ENCODE data around the gene ST6GALNAC6. TPM values are rescaled to one million over a fixed set of nuclear protein-coding genes. Genes with fewer than 3 reads are reported as not detected.

Gene ST6GALNAC6
- total and polyA plus RNA-seq, 10 of the 15 experiments (the other 5 are each of a cell fraction or from before 2014, with no cell fraction given) = 0.40 to 27.0 (median 16.8) TPM

DNA sequence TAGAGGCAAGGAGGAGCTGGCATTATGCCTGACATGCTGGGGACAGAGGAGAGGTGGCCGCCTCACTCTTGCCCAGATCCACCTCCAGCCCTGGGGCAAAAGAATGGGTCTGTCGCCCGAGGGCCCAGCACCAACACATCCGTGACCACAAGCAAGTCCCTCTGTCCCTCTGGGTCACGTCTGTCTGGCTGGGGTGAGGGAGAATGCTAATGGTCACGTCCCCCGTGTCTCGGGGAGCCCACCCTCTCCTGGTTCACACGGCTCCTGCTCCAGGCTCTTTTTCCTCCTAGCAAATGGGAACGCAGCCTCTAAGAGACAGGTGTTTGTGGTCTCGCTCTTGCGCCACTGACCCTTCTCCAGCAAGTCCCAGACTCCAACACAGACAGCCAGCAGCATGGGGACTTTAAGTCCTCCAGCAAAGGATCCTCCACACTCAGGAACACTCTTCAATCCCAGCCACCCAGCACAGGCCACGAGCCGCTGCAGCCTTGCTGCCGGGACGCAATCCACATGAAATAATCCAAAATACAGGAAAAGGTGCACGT, 49.0 kb downstream of the ST6GALNAC6 start (continued):
- TF ChIP-seq, protein P1, sequence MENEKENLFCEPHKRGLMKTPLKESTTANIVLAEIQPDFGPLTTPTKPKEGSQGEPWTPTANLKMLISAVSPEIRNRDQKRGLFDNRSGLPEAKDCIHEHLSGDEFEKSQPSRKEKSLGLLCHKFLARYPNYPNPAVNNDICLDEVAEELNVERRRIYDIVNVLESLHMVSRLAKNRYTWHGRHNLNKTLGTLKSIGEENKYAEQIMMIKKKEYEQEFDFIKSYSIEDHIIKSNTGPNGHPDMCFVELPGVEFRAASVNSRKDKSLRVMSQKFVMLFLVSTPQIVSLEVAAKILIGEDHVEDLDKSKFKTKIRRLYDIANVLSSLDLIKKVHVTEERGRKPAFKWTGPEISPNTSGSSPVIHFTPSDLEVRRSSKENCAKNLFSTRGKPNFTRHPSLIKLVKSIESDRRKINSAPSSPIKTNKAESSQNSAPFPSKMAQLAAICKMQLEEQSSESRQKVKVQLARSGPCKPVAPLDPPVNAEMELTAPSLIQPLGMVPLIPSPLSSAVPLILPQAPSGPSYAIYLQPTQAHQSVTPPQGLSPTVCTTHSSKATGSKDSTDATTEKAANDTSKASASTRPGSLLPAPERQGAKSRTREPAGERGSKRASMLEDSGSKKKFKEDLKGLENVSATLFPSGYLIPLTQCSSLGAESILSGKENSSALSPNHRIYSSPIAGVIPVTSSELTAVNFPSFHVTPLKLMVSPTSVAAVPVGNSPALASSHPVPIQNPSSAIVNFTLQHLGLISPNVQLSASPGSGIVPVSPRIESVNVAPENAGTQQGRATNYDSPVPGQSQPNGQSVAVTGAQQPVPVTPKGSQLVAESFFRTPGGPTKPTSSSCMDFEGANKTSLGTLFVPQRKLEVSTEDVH (IDR thresholded peaks at IDR 0.05; ENCODE audit: low read depth, partially characterized antibody) = no peak
- TF ChIP-seq SIX5 (IDR thresholded peaks at IDR 0.05; ENCODE audit: low read depth, low read length, severe bottlenecking) = no peak
- TF ChIP-seq, protein P2, sequence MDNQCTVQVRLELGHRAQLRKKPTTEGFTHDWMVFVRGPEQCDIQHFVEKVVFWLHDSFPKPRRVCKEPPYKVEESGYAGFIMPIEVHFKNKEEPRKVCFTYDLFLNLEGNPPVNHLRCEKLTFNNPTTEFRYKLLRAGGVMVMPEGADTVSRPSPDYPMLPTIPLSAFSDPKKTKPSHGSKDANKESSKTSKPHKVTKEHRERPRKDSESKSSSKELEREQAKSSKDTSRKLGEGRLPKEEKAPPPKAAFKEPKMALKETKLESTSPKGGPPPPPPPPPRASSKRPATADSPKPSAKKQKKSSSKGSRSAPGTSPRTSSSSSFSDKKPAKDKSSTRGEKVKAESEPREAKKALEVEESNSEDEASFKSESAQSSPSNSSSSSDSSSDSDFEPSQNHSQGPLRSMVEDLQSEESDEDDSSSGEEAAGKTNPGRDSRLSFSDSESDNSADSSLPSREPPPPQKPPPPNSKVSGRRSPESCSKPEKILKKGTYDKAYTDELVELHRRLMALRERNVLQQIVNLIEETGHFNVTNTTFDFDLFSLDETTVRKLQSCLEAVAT (IDR thresholded peaks at IDR 0.05) = no peak

DNA sequence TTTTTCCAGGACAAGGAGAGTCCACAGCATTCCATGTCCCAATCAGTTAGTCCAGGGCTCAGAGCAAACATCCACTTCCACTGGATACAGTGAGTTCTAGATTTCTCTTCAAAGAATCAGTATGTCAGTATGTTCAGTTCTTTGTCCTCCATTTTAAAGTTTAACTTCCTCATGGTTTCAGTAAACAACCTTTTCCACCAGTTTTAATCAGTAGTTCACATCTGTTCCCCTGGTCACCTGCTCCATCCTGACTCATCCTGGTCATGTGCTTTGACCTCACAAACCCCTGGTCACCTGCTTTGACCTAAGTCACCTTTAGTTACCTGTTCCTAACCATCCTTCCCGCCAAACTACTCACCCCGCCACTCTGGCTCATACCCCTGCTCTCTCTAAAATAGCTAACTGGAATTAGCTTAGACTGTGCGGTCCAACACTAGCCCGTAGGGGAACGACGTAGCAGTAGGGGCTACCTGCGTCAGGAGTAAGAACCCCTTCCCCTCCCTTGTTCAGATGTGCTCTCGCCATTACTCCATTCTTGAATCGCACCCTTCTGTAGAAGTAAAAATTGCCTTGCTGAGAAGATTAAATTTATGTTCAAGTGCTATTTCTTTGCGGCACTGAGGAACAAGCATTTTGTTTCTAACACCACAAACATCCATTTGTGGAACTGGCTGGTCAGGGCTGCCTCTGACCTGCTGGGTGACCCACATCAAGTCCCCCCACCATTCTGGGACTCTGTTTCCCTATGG, 50.5 kb downstream of the ST6GALNAC6 start:
- Histone ChIP-seq H3K27me3 (replicated peaks in 1 of 2; ENCODE audit: control insufficient read depth in 2 of 2, insufficient read depth in 2 of 2, low read length in 1 of 2) (no peaks in the 10 kb centered on the region), H3K27ac (ENCODE audit: control insufficient read depth, insufficient read depth) (no peak overlapping the region), H3K4me1 (ENCODE audit: control insufficient read depth, insufficient read depth, low read length) (peaks cover 6% of the 10 kb centered on the region), H4K20me1 (ENCODE audit: control insufficient read depth, insufficient read depth) (no peaks in the 10 kb centered on the region), H2AFZ (ENCODE audit: control insufficient read depth, low read depth, low read length) (no peak overlapping the region), H3K36me3 (ENCODE audit: control insufficient read depth in 2 of 2, insufficient read depth in 2 of 2, low read length in 1 of 2) (no peaks in the 10 kb centered on the region), H3K4me2 (ENCODE audit: control insufficient read depth, insufficient read depth) (no peak overlapping the region), H3K9ac (ENCODE audit: control insufficient read depth, insufficient read depth, low read length) (no peak overlapping the region), H3K4me3 (no peak overlapping the region), H3K79me2 (ENCODE audit: control insufficient read depth, insufficient read depth, low read length) (peaks cover 6% of the 10 kb centered on the region), H3K9me3 (replicated peaks; ENCODE audit: control insufficient read depth, insufficient read depth, low read length) (peaks cover 3% of the 10 kb centered on the region; the same call in 2 of the 3 replicates)
- in situ Hi-C loops (cut with MboI) = no loop called here
- 77% methylated on average over 10 of the region's 10 CpGs for WGBS (ENCODE audit: insufficient coverage, insufficient replicate concordance, low lambda C conversion rate, missing lambda C conversion rate)
- SMC1A ChIA-PET (ENCODE audit: uncharacterized antibody, unreplicated experiment) = no interaction called here
- no TSS peak for BruUV-seq (replicated peaks)
- POLR2A ChIA-PET = no interaction called here
- intact Hi-C loops (cut with micrococcal nuclease; ENCODE audit: unreplicated experiment) = no loop called here
- FAIRE-seq (no peak), ATAC-seq (no peak), DNase-seq (ENCODE audit: low read depth, low spot score) (no peak)
- RAD21 ChIA-PET (ENCODE audit: unreplicated experiment) = no interaction called here
- CTCF ChIA-PET = no interaction called here
- TF ChIP-seq, protein P3, sequence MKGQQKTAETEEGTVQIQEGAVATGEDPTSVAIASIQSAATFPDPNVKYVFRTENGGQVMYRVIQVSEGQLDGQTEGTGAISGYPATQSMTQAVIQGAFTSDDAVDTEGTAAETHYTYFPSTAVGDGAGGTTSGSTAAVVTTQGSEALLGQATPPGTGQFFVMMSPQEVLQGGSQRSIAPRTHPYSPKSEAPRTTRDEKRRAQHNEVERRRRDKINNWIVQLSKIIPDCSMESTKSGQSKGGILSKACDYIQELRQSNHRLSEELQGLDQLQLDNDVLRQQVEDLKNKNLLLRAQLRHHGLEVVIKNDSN (IDR thresholded peaks at IDR 0.05; ENCODE audit: borderline replicate concordance, extremely low read length, insufficient read depth, low read depth, low read length) = no peak
- no peak for TF ChIP-seq TBL1XR1 (IDR thresholded peaks at IDR 0.05; ENCODE audit: low read depth, low read length)
- no peak for TF ChIP-seq ZSCAN29 (IDR thresholded peaks at IDR 0.05)
- no peak for TF ChIP-seq KDM1A (IDR thresholded peaks at IDR 0.05; ENCODE audit: borderline replicate concordance)
- TF ChIP-seq TAF1 (IDR thresholded peaks at IDR 0.05; ENCODE audit: borderline replicate concordance, low read depth, low read length) = no peak
- TF ChIP-seq NR2C2 (IDR thresholded peaks at IDR 0.05; ENCODE audit: borderline replicate concordance, control insufficient read depth, insufficient read length, low read depth) = no peak
- no peak for TF ChIP-seq CBFB (IDR thresholded peaks at IDR 0.05; ENCODE audit: low read depth)
- TF ChIP-seq, protein P4, sequence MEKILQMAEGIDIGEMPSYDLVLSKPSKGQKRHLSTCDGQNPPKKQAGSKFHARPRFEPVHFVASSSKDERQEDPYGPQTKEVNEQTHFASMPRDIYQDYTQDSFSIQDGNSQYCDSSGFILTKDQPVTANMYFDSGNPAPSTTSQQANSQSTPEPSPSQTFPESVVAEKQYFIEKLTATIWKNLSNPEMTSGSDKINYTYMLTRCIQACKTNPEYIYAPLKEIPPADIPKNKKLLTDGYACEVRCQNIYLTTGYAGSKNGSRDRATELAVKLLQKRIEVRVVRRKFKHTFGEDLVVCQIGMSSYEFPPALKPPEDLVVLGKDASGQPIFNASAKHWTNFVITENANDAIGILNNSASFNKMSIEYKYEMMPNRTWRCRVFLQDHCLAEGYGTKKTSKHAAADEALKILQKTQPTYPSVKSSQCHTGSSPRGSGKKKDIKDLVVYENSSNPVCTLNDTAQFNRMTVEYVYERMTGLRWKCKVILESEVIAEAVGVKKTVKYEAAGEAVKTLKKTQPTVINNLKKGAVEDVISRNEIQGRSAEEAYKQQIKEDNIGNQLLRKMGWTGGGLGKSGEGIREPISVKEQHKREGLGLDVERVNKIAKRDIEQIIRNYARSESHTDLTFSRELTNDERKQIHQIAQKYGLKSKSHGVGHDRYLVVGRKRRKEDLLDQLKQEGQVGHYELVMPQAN (conservative IDR thresholded peaks at IDR 0.05) = no peak
- TF ChIP-seq, protein P5, sequence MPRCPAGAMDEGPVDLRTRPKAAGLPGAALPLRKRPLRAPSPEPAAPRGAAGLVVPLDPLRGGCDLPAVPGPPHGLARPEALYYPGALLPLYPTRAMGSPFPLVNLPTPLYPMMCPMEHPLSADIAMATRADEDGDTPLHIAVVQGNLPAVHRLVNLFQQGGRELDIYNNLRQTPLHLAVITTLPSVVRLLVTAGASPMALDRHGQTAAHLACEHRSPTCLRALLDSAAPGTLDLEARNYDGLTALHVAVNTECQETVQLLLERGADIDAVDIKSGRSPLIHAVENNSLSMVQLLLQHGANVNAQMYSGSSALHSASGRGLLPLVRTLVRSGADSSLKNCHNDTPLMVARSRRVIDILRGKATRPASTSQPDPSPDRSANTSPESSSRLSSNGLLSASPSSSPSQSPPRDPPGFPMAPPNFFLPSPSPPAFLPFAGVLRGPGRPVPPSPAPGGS (IDR thresholded peaks at IDR 0.05; ENCODE audit: borderline replicate concordance, insufficient read depth, low read depth, low read length, poor library complexity, severe bottlenecking) = no peak

Measured in GM12878 (cell line).